ENCODE data around the gene NUDT7.

The NUDT7 gene

GRCh38 chr16:77785373-77785764 lies 63.1 kb downstream of the NUDT7 start:
- no peak for DNase-seq (ENCODE audit: extremely low read depth, low read depth)
- TF ChIP-seq CTCF (IDR thresholded peaks at IDR 0.05; ENCODE audit: low read depth, low read length) = no peak

GRCh38 chr16:77786186-77786847 lies 64.0 kb downstream of the NUDT7 start:
- no peak for TF ChIP-seq CTCF (IDR thresholded peaks at IDR 0.05; ENCODE audit: low read depth, low read length)
- DNase-seq (ENCODE audit: extremely low read depth, low read depth) = no peak

- no peak for DNase-seq (ENCODE audit: extremely low read depth, low read depth)
- TF ChIP-seq CTCF (IDR thresholded peaks at IDR 0.05; ENCODE audit: low read depth, low read length) = no peak
Observed at GRCh38 chr16:77787452-77787851, 65.1 kb downstream of the NUDT7 start.

GRCh38 chr16:77788181-77789084 lies 66.1 kb downstream of the NUDT7 start, which contains the start of gene VAT1L:
TSS of gene VAT1L (plus strand) at chr16:77788564. CDS start at chr16:77788683, 119 bp downstream.
- TF ChIP-seq CTCF (IDR thresholded peaks at IDR 0.05; ENCODE audit: low read depth, low read length) = no peak
- DNase-seq (ENCODE audit: extremely low read depth, low read depth) = no peak

GRCh38 chr16:77789085-77790008 lies 67.0 kb downstream of the NUDT7 start:
- TF ChIP-seq CTCF (IDR thresholded peaks at IDR 0.05; ENCODE audit: low read depth, low read length) = no peak
- no peak for DNase-seq (ENCODE audit: extremely low read depth, low read depth)

- TF ChIP-seq CTCF (IDR thresholded peaks at IDR 0.05; ENCODE audit: low read depth, low read length) = no peak
- DNase-seq (ENCODE audit: extremely low read depth, low read depth) = no peak
Observed at GRCh38 chr16:77790009-77790372, 67.7 kb downstream of the NUDT7 start.

Measured in AG09319 (cell line).